GM23248 (cell line): ENCODE data around the gene EXOSC3. TPM values are rescaled to one million over a fixed set of nuclear protein-coding genes. Genes with fewer than 3 reads are reported as not detected.

Source experiments
- DNase-seq: peaks from one replicate; pipeline ENCODE4 v3.0.0-alpha.2; 2015
- H2AFZ ChIP-seq: fragments of 200-600 bp; sonication (generic); 2 replicates; pipeline ENCODE4 v1.6.1; 2016; ENCODE audit warnings: antibody characterized with exemption
- H3F3A ChIP-seq: fragments of 200-600 bp; sonication (generic); 2 replicates; pipeline ENCODE4 v1.6.1; 2016; ENCODE audit warnings: mild to moderate bottlenecking, antibody characterized with exemption, mixed run types; ENCODE audit not compliant: insufficient read depth
- H3K27ac ChIP-seq: fragments of 200-600 bp; sonication (generic); 2 replicates; pipeline ENCODE4 v1.5.1; 2016; ENCODE audit warnings: mild to moderate bottlenecking
- H3K27me3 ChIP-seq: fragments of 200-600 bp; sonication (generic); replicated peaks from 2 replicates; pipeline ENCODE4 v1.6.1; 2016; ENCODE audit warnings: mild to moderate bottlenecking; ENCODE audit not compliant: insufficient read depth
- H3K36me3 ChIP-seq: fragments of 200-600 bp; sonication (generic); 2 replicates; pipeline ENCODE4 v1.6.1; 2016; ENCODE audit warnings: low read depth, mild to moderate bottlenecking
- H3K4me1 ChIP-seq: fragments of 200-600 bp; sonication (generic); 2 replicates; pipeline ENCODE4 v1.6.1; 2016; ENCODE audit warnings: mild to moderate bottlenecking; ENCODE audit not compliant: insufficient read depth
- H3K4me2 ChIP-seq: fragments of 200-600 bp; sonication (generic); one replicate; pipeline ENCODE4 v1.6.1; 2016; ENCODE audit warnings: mild to moderate bottlenecking; ENCODE audit not compliant: unreplicated experiment
- H3K4me3 ChIP-seq: fragments of 200-600 bp; sonication (generic); 2 replicates; pipeline ENCODE4 v1.5.1; 2016; ENCODE audit warnings: mild to moderate bottlenecking
- H3K79me2 ChIP-seq: fragments of 200-600 bp; sonication (generic); 2 replicates; pipeline ENCODE4 v1.6.1; 2016; ENCODE audit warnings: mild to moderate bottlenecking; ENCODE audit not compliant: insufficient read depth
- H3K9ac ChIP-seq: fragments of 200-600 bp; sonication (generic); 2 replicates; pipeline ENCODE4 v1.6.1; 2016; ENCODE audit warnings: mild to moderate bottlenecking
- H3K9me2 ChIP-seq: fragments of 200-600 bp; sonication (generic); 2 replicates; pipeline ENCODE4 v1.6.1; 2016; ENCODE audit warnings: mixed run types, mild to moderate bottlenecking, moderate library complexity; ENCODE audit not compliant: insufficient read depth
- H3K9me3 ChIP-seq: fragments of 200-600 bp; sonication (generic); one replicate; pipeline ENCODE4 v1.6.1; 2017; ENCODE audit warnings: low read depth
- H4K20me1 ChIP-seq: fragments of 200-600 bp; sonication (generic); 2 replicates; pipeline ENCODE4 v1.6.0; 2016; ENCODE audit not compliant: insufficient read depth
- EZH2 ChIP-seq: fragments of 200-600 bp; sonication (generic); IDR thresholded peaks from 2 replicates; pipeline ENCODE4 v1.6.1; 2018; ENCODE audit warnings: antibody characterized with exemption, mild to moderate bottlenecking; ENCODE audit not compliant: insufficient read depth, poor library complexity, severe bottlenecking
- EZH2phosphoT487 ChIP-seq: fragments of 200-600 bp; sonication (generic); IDR thresholded peaks from 2 replicates; pipeline ENCODE4 v1.6.1; 2018; ENCODE audit warnings: antibody characterized with exemption, moderate library complexity, mild to moderate bottlenecking, low read depth; ENCODE audit not compliant: insufficient read depth
- WGBS, 2 experiments: methylation state at CpG; one replicate each; pipeline ENCODE4 v1.1.6; 2015 to 2017; ENCODE audit warnings: low lambda C conversion rate in 2 of 2, low coverage in 1 of 2; ENCODE audit errors: missing lambda C conversion rate in 2 of 2; 5-methylcytosine and 5-hydroxymethylcytosine counted together
- in situ Hi-C: fragments of 300-500 bp; cut with MboI; formaldehyde crosslinking; loops from 2 replicates; pipeline ENCODE4 v1.15.0; 2020
- polyA plus RNA-seq: library from polyadenylated mRNA; unstranded; fragments of >200 nt; fragmentation: Nextera tagmentation; extraction: Ambion mirVana; gene quantifications from 2 replicates; pipeline ENCODE4 v1.2.1, GENCODE V29; 2016
- total RNA-seq: library from RNA; depleted of rRNA; stranded (reverse); fragments of >200 nt; shearing (Covaris generic); gene quantifications from 2 replicates; pipeline ENCODE4 v1.2.3, GENCODE V29; 2014

Gene EXOSC3
- total and polyA plus RNA-seq, 2 experiments from 2014 or later: 38.8 to 61.5 TPM

- H3K4me3 ChIP-seq: no peak overlapping the region
- H3K4me2 ChIP-seq: no peak overlapping the region
- H3K27ac ChIP-seq: no peak overlapping the region
- no peaks in the 10 kb centered on the region for H3F3A ChIP-seq
- no peaks in the 10 kb centered on the region for H3K9me2 ChIP-seq
- H3K9me3 ChIP-seq: no peaks in the 10 kb centered on the region
- TF ChIP-seq EZH2 (no peak), EZH2phosphoT487 (no peak)
- H2AFZ ChIP-seq: no peak overlapping the region
- in situ Hi-C loops: no loop called here
- H3K9ac ChIP-seq: no peak overlapping the region
- peaks cover 11% of the 10 kb centered on the region for H3K36me3 ChIP-seq
- no peak for DNase-seq
- 70 to 73% methylated on average over 43 to 45 of the region's 45 CpGs for WGBS, 2 experiments
- no peaks in the 10 kb centered on the region for H4K20me1 ChIP-seq
- peaks cover 39% of the 10 kb centered on the region for H3K79me2 ChIP-seq
- peaks cover 11% of the 10 kb centered on the region for H3K4me1 ChIP-seq
- no peaks in the 10 kb centered on the region for H3K27me3 ChIP-seq
These were observed 2.2 kb upstream of the EXOSC3 start for GRCh38 chr9:37787059-37787458.

DNA sequence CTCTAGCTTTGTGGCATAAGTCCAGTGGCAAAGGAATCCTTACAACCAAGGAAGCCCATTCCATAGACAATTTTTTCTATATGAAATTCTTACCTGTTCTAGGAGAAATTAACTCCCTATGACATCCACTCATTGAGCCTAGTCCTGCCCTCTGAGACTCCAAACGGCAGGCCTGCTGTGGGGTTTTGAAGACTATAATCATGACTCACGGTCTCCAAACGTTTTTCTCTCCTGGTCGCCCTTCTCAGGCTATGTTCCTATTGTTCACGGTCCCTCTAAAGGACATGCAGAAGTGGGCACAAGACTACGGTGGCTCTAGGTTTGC is 611 bp downstream of the EXOSC3 start:
- WGBS, 2 experiments: 1 to 3% methylated on average over 6 of the region's 6 CpGs
- peak overlapping the region; percentile 71 for H3K27ac ChIP-seq
- H3K27me3 ChIP-seq: no peaks in the 10 kb centered on the region

GRCh38 chr9:37778534-37778933 is 6.3 kb downstream of the EXOSC3 start:
- Histone ChIP-seq H3K36me3 (peaks cover 51% of the 10 kb centered on the region), H3K79me2 (peaks cover 43% of the 10 kb centered on the region)
- DNase-seq: no peak

More for the DNA sequence above, 611 bp downstream of the EXOSC3 start:
- peak overlapping the region; percentile 99 for H3K4me3 ChIP-seq
- H3K79me2 ChIP-seq: peaks cover 65% of the 10 kb centered on the region
- no peaks in the 10 kb centered on the region for H3K9me3 ChIP-seq
- TF ChIP-seq EZH2 (no peak), EZH2phosphoT487 (no peak)
- DNase-seq: peak; percentile 73
- H2AFZ ChIP-seq: peak overlapping the region; percentile 99
- no peaks in the 10 kb centered on the region for H3K9me2 ChIP-seq
- H3F3A ChIP-seq: peaks cover 7% of the 10 kb centered on the region
- peak overlapping the region; percentile 100 for H3K4me2 ChIP-seq
- peaks cover 11% of the 10 kb centered on the region for H3K4me1 ChIP-seq
- H4K20me1 ChIP-seq: no peaks in the 10 kb centered on the region
- H3K9ac ChIP-seq: peak overlapping the region; percentile 94
- H3K36me3 ChIP-seq: peaks cover 32% of the 10 kb centered on the region
- in situ Hi-C loops: no loop called here

DNA sequence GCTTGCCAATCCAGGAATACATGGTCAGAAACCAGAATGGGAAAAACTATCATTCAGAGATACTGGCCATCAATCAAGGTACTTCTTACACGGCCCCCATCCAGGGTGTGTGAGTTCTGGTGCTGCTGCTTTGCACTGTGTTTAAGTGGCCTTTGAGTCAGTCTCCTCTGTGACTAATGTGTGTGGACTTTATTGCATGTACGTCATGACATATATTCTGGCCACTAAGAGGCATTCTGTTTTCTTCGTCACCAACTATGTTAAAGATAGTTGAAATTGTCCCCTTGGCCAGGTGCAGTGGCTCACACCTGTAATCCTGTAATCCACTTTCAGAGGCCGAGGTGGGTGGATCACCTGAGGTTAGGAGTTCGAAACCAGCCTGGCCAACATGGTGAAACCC is 8.5 kb downstream of the EXOSC3 start:
- Histone ChIP-seq H3K27me3 (no peaks in the 10 kb centered on the region), H4K20me1 (no peaks in the 10 kb centered on the region), H3K9ac (no peak overlapping the region), H3K4me3 (no peak overlapping the region), H3K79me2 (peaks cover 22% of the 10 kb centered on the region), H3K9me3 (no peaks in the 10 kb centered on the region), H2AFZ (no peak overlapping the region), H3K4me2 (no peak overlapping the region), H3K9me2 (no peaks in the 10 kb centered on the region), H3K27ac (no peak overlapping the region), H3K4me1 (peaks cover 17% of the 10 kb centered on the region), H3K36me3 (peaks cover 38% of the 10 kb centered on the region), H3F3A (peaks cover 27% of the 10 kb centered on the region)
- in situ Hi-C loops: no loop called here
- TF ChIP-seq EZH2 (no peak), EZH2phosphoT487 (no peak)
- DNase-seq: peak; percentile 67
- WGBS, 2 experiments: 82 to 87% methylated on average over 5 of the region's 5 CpGs

More at GRCh38 chr9:37778534-37778933, 6.3 kb downstream of the EXOSC3 start:
- H3K9ac ChIP-seq: no peak overlapping the region
- TF ChIP-seq EZH2phosphoT487: no peak
- no peak for TF ChIP-seq EZH2
- in situ Hi-C loops: no loop called here
- WGBS, 2 experiments: 68 to 78% methylated on average over 2 of the region's 2 CpGs
- no peak overlapping the region for H2AFZ ChIP-seq
- H3K4me1 ChIP-seq: peaks cover 20% of the 10 kb centered on the region
- no peaks in the 10 kb centered on the region for H3K9me3 ChIP-seq
- no peak overlapping the region for H3K4me3 ChIP-seq
- H3F3A ChIP-seq: peaks cover 27% of the 10 kb centered on the region
- no peaks in the 10 kb centered on the region for H4K20me1 ChIP-seq
- H3K9me2 ChIP-seq: no peaks in the 10 kb centered on the region
- no peaks in the 10 kb centered on the region for H3K27me3 ChIP-seq
- no peak overlapping the region for H3K27ac ChIP-seq
- H3K4me2 ChIP-seq: no peak overlapping the region

- Histone ChIP-seq H4K20me1 (no peaks in the 10 kb centered on the region), H3K27ac (no peak overlapping the region), H3K9ac (no peak overlapping the region), H3K4me2 (no peak overlapping the region), H3K9me3 (no peaks in the 10 kb centered on the region), H3K4me3 (no peak overlapping the region), H3K27me3 (no peaks in the 10 kb centered on the region), H2AFZ (no peak overlapping the region), H3K9me2 (no peaks in the 10 kb centered on the region), H3F3A (peaks cover 27% of the 10 kb centered on the region), H3K36me3 (peaks cover 30% of the 10 kb centered on the region), H3K79me2 (peaks cover 12% of the 10 kb centered on the region), H3K4me1 (peaks cover 17% of the 10 kb centered on the region)
- peak; percentile 40 for DNase-seq
- in situ Hi-C loops: no loop called here
- WGBS, 2 experiments: 96 to 100% methylated on average over 1 of the region's 1 CpG
- TF ChIP-seq EZH2phosphoT487 (no peak), EZH2 (no peak)
These were observed 9.5 kb downstream of the EXOSC3 start for GRCh38 chr9:37775216-37775919.
